GM21367 (cell line): ENCODE results near the gene TLE7.

Experiments
- ATAC-seq: cut with Tn5 transposase; IDR thresholded peaks from one replicate; pipeline ENCODE4 v1.9.1; 2021; ENCODE audit not compliant: unreplicated experiment

Gene TLE7

DNA sequence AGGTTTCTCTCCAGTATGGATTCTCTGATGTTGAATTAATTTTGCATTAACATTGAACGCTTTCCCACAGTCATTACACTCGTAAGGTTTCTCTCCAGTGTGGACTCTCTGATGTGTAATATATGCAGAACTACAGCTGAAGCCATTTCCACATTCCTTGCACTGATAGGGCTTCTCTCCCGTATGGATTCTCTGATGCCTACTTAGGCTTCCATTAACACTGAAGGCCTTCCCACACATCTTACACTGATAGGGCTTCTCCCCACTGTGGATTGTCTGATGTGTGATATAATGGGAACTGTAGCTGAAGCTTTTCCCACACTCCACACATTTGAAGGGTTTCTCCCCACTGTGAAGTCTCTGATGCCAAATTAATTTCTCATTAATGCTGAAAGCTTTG, 7.2 kb upstream of the TLE7 start:
- ATAC-seq, result no peak

DNA sequence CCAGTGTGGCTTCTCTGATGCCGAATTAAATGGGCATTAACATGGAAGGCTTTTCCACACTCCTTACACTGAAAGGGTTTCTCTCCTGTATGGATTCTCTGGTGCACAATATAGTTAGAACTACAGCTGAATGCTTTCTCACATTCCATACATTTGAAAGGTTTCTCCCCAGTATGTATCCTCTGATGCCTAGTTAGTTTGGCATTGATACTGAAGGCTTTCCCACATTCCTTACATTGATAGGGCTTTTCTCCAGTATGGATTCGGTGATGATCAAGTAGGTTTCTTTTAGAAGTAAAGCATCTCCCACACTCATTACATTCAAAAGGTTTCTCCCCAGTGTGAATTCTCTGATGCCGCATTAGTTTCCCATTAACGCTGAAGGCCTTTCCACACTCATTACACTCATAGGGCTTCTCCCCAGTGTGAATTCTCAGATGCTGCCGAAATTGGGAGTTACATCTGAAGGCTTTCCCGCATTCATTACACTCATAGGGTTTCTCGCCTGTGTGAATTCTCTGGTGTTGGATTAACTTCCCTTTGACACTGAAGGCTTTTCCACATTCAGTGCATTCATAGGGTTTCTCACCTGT, 6.5 kb upstream of the TLE7 start:
- no peak for ATAC-seq

DNA sequence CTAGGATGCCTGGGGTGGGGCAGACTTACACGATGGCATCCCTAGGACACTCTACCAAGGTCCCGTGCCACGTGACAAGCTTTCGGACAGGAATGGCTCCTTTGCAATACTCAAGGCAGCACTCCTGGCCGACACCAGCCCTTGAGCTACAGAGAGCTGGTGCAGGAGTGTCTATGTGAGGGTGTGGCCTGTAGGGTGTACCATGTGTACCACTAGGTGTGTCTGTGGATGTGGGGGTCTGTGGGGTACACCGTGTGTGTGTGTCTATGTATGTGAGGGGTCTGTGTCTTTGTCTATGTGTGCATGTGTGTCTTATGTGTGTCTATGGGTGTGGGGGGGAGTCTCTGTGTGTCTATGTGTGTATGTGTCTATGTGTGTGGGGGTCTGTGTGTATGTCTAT, 1.9 kb upstream of the TLE7 start:
- no peak for ATAC-seq

DNA sequence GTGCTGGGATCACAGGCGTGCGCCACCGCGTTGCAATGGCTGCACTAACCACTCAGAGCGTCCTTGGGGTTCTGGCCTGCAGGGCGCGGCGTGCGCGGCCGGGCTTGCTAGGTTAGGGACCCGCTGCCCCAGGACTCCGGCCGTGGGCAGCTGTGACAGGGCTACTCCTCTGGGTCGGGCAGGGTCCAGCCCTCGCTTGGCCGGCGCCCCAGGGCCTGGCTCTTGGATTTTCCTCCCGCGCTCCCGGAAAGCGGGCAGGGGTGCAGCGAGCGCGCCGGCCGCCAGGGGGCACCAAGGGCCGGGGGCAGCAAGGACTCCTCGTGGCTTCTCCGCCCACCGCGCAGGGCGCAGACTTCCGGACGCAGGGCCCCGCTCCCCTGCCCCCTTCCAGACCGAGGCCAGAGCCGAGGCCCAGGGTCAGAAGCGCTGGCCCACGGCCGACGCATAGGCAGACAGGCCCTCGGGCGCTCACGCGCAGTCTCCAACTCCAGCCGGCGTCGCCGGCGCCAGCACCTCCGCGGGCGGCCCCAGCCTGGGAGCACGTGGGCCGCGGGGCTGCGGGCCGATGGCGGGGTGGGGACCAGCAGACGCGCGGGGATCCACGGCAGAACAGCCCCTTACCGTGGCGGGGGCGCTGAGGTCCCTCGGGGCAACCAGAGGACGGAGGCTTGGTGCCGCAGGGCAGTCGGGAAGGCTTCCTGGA, 355 bp downstream of the TLE7 start:
- ATAC-seq, result no peak

- no peak for ATAC-seq
Measured at GRCh38 chr16:71440669-71441347, 1.0 kb downstream of the TLE7 start.

DNA sequence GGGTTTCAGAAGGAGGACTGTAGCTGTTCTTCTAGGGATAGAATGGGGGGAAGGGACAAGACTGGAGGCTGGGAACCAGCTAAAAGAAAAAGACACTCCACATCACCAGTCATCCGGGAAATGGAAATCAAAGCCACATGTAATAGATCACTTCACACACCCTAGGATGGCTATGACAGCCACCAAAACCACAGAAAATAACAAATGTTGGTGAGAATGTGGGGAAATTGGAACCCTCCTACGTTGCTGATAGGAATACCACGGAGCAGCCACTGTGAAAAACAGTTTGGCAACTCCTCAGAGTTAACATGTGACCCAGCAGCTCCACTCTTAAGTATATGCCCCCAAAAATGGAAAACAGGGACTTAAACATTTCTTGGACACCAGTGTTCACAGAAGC, 2.3 kb downstream of the TLE7 start:
- no peak for ATAC-seq

DNA sequence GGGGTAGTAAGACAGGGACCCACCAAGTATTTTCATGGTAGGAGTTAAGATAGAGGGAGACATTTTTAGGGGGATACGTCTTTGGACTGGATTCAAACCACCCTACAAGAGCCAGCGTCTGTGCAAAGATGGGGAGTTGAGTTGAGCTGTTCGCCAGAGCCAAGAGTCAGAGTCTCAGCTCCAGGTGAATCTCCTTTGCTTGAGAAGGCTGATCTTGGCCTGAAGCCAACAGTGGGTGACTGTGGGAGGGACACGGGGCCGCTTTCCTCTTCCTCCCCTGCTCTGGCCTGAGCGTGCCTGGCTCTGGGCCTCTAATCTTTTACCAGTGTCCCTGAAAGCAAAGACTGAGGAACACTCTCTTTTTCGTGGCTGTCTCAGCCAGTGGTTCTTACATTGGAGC, 5.4 kb downstream of the TLE7 start:
- ATAC-seq, result no peak

DNA sequence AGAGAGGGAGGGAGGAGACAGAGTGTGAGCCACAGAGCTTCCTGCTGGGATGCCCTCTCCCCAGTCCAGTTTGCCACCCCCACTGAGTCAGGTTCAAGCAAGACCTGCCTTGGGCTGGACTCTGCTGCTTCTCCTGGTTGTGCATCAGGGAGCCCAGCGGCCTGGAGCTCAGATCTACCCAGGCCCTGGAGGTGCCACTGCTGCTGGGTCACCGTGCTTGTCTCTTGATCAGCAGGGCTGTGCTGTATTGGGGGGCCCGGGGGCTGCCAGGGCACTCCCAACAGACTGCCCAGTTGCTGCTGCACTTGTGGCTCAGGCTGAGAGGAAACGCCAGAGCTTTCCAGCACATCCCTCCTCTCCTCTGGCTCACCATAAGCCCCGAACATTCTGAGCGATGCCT, 8.9 kb downstream of the TLE7 start:
- ATAC-seq, result no peak

DNA sequence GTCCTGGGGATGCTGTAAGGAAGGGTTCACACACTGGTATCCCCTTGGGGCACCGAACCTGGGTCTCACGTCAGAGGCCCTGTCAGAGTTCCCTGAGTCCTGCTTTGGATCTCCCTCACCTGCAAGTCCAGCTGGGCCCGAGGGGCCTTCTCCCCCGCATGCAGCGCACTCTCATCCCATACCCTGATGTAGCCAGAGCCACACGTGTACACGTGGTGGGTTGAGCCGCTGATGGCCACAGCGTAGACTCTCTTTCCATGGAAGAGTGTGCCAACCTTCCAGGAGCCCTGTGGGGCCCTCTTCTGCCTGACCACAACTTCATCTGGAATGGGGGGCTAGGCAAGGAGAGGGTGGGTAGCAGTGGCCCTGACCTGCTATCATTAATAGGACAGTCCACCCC, 9.9 kb downstream of the TLE7 start:
- ATAC-seq, result no peak

GRCh38 chr16:71431176-71431575, 10.7 kb downstream of the TLE7 start:
- no peak for ATAC-seq

DNA sequence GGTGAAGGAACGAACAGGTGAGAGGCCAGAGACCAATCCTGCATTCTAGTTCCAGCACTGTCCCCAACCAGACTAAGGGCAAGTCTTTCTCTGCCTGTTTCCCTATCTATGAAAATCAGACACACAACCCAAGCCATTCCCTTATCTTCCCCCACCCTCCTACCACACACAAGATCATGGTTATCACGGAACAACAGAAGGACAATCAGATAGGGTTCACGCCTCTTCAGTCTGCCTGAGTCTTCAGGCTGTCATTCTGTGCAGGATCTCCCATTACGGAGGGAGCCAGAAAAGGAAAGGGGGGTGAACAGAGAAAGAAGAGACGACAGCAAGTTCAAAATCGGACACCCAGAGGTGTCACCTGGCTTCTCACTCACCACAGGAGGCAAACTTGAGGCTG, 11.1 kb downstream of the TLE7 start:
- no peak for ATAC-seq

DNA sequence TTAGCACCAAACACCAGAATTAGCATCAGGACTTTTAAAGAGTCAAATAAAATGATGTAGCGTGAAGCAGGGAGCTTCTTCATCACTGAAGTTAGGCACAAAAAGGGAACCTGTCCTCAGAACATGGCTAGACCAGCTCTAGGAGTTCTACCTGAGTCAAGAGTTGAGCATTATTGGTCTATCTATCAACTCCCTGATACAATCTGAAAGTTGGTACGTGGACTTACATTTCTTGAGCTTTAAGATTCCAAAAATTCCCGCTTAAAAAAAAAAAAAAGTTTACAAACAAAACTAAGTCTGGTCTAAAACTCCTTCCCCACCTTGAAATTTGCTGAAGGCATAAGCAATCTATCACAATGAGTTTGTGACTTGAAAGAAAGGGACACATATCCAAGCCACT, 12.3 kb downstream of the TLE7 start:
- ATAC-seq, result no peak

GRCh38 chr16:71428883-71429282, 13.0 kb downstream of the TLE7 start:
- no peak for ATAC-seq

DNA sequence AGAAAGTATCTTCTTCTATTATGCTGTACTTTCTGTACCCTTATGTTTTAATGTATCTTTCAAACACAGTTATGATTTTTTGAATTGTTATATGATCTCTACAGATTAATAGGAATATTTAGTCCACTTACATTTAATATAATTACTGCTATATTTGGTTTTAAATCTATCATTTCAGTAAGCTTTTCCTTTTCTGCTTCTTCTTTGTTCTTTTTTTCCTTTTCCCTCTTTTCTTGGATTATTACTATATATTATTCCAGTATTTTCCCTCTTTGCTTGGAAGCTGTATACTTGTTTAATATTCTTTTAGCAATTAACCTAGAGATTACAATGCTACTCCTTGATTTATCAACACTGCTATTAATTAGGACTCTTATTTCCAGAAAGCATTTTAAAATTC, 13.5 kb downstream of the TLE7 start:
- ATAC-seq, result no peak

DNA sequence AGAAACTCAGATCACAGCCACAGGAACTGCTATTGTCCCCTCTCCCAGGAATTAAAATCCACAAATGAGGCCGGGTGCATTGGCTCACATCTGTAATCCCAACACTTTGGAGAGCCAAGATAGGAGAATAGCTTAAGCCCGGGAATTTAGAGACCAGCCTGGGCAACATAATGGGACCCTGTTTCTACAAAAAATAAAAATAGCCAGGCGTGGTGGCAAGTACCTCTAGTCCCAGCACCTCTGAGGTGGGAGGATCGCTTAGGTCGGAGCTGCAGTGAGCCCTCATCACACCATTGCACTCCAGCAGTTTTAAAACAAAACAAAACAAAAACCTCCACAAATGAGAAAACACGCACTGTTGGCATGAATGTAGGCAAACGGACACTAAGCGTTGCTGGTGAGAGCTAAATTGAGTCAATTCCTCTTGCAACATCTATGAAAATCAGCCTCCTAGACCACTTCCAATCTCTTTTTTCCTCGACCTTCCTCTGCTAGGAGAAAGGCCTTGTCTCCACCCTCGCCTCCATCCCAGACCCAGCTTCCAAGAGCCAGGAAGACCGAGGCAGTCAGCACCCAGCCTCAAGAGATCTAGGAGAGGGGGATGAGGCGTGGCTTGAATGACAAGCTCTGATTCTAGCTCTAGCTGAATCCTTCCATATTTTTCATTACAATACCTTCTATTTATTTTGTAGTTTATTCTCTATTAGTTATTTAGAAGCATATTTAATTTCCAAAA, 14.8 kb downstream of the TLE7 start:
- ATAC-seq, result no peak

DNA sequence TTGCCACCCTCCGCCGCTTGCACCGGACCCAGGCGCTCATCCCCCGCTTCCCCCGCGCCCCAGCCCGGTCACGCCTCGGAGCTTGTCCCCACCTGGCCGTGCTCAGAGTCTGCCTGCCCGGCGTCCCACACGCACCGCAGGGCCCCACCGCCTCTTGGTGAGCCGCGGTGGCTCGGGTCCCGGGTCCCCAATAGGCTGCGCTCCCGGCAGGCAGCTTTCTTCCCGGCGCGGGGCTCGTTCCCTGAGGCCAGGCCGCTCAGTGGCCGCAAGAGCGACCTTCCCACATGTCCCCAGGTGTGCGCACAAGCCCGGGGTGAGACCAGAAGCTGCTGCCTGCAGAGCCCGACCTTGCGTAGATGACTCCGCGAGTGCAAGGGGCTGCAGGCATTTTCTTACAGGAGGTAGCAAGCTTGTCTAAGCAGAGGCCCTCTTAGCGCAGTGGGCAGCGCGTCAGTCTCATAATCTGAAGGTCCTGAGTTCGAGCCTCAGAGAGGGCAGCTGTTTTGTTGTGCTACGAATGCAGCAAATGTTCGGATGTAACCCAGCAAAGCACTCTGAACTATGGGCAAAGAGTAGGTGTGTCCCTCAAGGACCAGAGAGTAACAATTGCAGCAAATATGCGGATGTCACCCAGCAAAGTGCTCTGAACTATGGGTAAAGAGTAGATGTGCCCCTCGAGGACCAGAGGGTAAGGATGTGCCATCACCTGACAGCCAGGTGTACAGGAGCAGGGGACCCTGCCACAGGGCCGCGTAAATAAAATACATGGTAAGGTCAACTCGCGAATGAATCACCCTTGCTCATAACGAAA, 15.6 kb downstream of the TLE7 start:
- no peak for ATAC-seq

- ATAC-seq, result no peak
Measured at GRCh38 chr16:71425746-71426068, 16.1 kb downstream of the TLE7 start.

DNA sequence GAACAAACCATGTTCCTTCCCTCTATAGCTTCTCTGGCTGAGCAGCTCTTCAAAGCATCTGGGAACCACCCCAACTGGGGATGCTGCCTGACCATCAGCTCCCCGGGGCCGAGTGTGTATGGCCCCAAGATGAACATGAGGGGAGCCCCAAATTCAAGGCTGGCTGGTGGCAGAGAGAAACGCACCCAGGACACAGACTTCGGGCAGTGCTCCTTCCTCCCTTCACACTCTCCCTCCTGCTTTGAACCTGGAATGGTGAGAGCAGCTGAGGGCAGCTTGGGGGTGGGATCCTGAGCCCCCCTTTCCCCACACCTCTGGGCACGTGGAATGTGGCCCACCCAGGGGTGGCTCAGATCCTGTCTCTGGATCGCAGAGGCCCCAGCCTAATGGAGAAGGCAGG, 17.2 kb downstream of the TLE7 start:
- no peak for ATAC-seq

- no peak for ATAC-seq
Measured at GRCh38 chr16:71423865-71424264, 18.0 kb downstream of the TLE7 start.

DNA sequence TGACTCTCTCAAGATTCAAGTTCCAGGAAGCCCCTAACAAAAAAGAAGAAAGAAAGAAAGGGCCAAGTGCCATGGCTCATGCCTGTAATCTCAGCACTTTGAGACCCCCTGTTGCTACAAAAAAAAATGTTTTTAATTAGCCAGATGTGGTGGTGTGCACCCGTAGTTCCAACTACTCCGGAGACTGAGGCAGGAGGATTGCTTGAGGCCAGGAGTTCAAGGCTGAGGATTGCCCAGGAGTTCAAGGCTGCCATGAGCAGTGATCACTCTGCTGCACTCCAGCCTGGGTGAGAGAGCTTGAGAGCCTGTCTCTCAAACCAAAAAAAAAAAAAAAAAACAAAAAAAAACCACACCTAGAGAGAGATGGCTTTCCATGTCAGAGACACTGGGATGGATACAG, 18.8 kb downstream of the TLE7 start:
- ATAC-seq, result no peak

DNA sequence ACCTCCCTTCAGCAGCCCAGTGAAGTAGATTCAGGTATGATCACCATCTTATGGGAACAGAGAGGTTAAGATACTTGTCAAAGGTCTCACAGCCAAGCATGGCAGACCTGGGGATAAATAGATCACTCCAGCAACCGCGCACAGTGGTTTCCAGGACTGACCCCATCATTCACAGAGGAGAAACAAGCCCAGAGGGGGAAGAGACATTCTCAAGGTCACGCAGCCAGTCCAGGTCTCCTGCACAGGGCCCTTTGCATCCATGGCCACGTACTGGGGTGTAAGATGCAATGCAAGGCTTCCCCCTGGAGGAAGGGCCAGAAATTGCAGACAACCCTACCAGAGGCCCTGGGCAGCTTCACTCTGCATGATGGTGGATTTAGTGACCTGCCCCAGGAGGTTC, 19.9 kb downstream of the TLE7 start:
- ATAC-seq, result no peak
